GM18520 (cell line): ENCODE data around the gene FEM1A.
A peak's percentile ranks its signal among the peaks of the same experiment; 100 is the strongest.
"Not testable (repeated sequence)": the region's sequence is repeated elsewhere in the genome, so short reads cannot be mapped to it uniquely, and the experiment has no call there.

Source experiments
- ATAC-seq: cut with Tn5 transposase; IDR thresholded peaks from one replicate; pipeline ENCODE4 v1.9.1; 2021; ENCODE audit not compliant: unreplicated experiment

FEM1A gene, protein sequence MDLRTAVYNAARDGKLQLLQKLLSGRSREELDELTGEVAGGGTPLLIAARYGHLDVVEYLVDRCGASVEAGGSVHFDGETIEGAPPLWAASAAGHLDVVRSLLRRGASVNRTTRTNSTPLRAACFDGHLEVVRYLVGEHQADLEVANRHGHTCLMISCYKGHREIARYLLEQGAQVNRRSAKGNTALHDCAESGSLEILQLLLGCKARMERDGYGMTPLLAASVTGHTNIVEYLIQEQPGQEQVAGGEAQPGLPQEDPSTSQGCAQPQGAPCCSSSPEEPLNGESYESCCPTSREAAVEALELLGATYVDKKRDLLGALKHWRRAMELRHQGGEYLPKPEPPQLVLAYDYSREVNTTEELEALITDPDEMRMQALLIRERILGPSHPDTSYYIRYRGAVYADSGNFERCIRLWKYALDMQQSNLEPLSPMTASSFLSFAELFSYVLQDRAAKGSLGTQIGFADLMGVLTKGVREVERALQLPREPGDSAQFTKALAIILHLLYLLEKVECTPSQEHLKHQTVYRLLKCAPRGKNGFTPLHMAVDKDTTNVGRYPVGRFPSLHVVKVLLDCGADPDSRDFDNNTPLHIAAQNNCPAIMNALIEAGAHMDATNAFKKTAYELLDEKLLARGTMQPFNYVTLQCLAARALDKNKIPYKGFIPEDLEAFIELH

DNA sequence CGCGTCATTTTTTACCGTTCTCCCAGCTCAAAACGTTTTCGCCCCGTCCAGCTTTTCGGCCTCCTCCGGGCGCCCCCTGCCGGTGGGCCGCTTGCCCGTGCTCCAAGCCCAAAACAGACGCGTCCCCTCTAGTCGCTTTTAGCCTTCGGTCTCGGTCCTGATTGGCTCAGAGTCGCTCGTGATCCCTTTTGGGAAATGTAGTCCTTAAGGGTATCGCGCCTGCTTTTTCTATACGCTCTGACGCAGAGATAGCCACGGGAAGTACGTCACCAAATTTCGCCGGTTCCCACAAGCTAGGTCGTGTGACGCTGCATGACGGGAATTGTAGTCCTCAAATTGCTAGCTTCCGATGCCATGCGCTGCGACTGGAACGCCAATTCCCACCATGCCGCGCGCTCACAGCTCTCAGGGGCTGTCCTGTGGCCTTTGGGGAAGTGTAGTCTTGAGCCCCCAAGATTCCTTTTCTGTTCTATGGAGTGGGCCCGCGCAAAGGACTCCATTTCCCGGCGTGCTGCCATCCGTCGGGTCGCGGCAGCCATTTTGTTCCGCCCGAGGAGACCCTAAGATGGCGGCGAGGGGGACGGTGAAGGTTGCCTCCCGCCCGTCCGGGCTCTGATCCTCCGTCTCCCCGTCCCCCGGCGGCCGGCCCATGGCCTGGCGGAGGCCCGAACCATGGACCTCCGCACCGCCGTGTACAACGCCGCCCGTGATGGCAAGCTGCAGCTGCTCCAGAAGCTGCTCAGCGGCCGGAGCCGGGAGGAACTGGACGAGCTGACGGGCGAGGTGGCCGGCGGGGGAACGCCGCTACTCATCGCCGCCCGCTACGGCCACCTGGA lies at the start of gene FEM1A:
Gene FEM1A (plus strand): TSS at position 552 of the 836 bp plus-strand sequence. CDS start 121 bp downstream, at position 673.
- peak; percentile 88 for ATAC-seq

DNA sequence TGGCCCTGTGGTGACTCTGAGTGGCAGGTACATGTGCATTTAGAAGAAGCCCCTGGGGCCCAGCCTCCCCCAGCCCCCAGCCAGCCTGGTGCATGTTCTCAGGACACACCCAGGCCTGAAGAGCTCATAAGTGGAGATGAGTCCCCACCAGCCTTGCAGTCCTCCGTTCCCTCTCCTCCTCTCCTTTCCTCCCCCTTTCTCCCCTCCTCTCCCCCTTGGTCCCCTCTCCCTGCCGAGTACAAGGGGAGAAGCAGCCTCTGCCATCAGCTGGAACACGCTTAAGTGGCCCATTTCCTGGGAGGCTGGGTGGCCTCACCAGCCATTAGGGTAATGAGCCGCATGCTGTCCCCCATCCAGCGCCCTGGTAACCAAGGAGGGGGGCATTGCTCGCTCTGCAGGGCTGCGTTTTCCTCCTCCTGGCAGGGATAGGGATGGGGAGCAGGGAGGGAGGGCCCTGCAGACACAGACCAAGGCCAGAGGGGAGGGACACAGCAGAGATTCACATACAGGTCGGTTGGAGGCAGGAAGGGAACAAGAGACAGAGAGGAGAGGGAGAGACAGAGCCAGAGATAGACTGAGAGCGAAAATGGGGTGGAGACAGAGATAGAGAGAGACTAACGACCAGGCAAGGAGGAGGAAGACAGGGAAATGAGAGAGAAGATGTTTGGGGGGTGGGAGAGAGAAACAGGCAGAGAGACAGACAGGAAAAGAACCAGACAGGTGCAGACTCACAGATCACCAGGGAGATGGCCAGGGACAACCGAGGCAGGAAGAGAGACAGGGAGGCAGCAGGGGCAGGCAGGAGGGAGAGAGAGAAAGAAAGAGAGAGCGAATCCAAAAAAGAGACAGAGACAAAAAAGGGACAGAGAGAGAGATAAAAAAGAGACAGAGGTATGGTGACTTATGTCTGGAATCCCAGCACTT lies 48.5 kb upstream of the FEM1A start:
- ATAC-seq = no peak

DNA sequence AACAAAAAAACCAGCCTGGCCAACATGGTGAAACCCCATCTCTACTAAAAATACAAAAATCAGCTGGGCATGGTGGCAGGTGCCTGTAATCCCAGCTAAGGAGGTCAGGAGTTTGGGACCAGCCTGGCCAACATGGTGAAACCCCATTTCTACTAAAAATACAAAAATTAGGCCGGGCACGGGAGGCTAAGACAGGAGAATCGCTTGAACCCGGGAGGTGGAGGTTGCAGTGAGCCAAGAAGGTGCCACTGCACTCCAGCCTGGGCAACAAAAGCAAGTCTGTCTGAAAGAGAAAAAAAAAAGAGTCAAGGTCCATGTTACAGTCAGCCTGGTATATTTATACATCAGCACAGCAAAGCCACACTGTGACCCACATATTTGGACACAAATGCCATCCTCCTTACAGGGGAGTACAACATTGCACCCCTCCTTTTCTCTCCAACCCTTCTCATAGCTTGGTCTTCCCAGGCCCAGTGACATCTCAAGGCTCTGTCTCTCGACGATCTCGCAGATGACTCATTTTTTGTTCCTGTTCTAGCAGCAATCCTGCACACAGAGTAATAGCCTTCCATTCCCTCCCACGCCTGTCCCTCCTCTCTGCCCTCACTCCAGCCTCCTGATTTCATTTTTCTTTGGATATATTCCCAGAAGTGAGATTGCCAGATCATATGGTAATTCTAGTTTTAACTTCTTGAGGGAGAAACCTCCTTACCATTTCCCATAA lies 46.9 kb upstream of the FEM1A start:
- ATAC-seq = no peak

DNA sequence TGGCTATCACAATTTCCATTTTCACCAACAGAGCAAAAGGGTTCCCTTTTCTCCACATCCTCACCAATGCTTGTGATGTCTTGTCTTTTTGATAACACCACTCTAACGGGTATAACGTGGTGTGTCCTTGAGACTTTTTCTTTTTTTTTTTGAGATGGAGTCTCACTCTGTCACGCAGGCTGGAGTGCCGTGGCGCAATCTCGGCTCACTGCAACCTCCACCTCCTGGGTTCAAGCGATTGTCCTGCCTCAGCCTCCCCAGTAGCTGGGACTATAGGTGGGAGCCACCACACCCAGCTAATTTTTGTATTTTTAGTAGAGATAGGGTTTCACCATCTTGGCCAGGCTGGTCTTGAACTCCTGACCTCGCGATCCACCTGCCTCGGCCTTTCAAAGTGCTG lies 46.4 kb upstream of the FEM1A start:
- ATAC-seq = not testable (repeated sequence)

DNA sequence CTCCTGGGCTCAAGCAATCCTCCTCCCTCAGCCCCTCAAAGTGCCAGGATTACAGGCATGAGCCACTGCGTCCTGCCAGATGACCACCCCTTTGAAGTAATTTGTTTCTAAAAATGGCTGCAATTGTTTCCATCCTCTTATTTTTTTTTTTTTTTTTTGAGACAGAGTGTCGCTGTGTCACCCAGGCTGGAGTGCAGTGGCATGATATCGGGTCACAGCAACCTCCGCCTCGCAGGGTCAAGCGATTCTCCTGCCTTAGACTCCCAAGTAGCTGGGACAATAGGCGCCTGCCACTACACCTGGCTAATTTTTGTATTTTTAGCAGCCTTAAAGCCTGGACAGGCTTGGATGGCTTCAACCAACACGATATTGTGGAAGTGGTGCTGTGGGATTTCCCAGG lies 45.5 kb upstream of the FEM1A start:
- ATAC-seq = no peak

GRCh38 chr19:4748185-4748584 lies 43.3 kb upstream of the FEM1A start:
- no peak for ATAC-seq

GRCh38 chr19:4748589-4748988 lies 42.9 kb upstream of the FEM1A start:
- no peak for ATAC-seq

DNA sequence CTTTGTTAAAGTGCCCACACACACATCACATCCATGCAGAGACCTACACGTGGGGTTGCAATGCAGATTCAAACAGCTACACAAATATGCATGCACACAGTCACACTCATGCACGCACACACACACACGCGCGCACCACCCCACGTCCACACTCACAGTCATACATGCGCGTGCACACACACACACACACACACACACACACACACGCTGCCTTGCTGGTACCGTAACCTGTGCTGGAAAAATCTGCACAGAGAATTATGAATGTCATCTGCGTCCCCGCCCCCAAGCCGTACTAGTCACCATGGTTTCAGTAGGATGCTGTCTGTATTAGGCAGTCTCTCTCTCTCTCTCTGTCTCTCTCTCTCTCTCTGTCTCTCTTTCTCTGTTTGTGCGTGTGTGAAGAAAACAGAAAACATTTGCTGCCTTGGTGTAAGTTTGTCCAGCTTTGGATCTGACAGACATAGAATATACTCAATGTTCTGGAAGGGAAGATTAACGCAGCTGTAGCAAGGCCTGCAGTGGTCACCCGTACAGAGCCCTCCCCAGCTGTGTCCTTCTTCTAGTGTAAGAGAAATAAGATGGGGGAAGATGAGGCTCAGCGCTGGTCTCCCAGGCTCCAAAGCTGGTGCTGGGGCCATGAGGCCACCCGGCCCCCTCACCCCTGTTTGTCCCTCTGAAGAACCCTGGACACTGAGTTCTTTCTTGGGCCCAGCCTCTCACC lies 41.5 kb upstream of the FEM1A start:
- ATAC-seq = no peak

- no peak for ATAC-seq
Measured at GRCh38 chr19:4754248-4754647, 37.3 kb upstream of the FEM1A start.

- no peak for ATAC-seq
Measured at GRCh38 chr19:4755459-4755858, 36.1 kb upstream of the FEM1A start.

GRCh38 chr19:4758082-4758481 lies 33.5 kb upstream of the FEM1A start:
- ATAC-seq = no peak

DNA sequence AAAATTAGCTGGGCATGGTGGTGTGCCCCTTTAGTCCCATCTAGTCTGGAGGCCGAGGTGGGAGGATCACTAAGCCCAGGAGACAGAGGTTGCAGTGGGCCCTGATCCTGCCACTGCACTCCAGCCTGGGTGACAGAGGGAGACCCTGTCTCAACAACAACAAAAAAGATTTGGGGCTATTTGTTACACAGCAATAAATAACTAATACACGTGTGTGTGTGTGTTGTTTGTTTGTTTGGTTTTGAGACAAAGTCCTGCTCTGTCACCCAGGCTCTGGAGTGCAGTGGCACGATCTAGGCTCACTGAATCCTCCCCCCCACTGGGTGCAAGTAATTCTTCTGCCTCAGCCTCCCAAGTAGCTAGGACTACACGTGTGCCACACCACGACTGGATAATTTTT lies 32.9 kb upstream of the FEM1A start:
- no peak for ATAC-seq

- ATAC-seq = no peak
Measured at GRCh38 chr19:4759388-4760284, 31.9 kb upstream of the FEM1A start.

GRCh38 chr19:4760285-4760650 lies 31.3 kb upstream of the FEM1A start:
- ATAC-seq = no peak

DNA sequence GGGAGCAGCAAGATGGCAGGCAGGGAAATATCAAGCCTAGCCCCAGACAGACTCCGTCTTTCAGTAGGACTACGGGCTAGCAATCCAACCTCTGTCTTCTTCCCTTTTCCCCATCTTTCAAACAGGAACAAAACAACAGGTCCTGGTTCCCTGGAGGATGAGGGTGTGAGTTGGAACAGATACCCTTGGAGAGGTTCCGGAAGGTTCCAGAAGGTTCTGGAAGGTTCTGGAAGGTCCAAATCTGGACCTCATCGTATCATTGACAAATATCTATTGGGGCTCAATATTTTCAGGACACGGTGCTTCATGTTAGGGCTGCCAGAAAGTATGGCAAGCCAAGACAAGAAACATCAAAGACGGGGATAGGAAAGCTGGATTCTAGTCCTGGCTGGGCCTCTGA lies 28.5 kb upstream of the FEM1A start:
- no peak for ATAC-seq

GRCh38 chr19:4764393-4764660 lies 27.2 kb upstream of the FEM1A start:
- ATAC-seq = no peak

- no peak for ATAC-seq
Measured at GRCh38 chr19:4768934-4769777, 22.4 kb upstream of the FEM1A start.

DNA sequence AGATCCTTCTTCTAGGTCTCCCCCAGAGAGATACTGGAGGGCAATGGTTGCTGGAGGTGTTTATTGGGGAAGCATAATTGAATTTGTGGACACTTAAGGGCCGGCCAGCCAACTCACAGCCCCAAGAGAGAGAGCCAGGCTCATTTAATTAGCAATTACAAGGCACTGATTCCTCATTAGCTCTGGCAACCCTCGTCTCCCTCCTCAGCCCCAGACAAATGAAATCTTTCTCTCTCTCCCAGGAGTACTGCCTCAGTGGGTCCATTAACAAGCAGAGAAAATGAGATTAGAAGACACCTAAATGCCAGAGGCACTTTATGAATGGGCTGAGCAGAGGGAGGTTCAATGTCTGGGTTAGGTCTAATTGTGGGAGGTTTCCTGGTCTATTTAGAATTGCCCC lies 19.0 kb upstream of the FEM1A start:
- ATAC-seq = no peak
